Neural crest cell (in vitro differentiated cells): ENCODE results near the gene NTN1. TPM values are rescaled to one million over a fixed set of nuclear protein-coding genes. Genes with fewer than 3 reads are reported as not detected.

Source experiments
- DNase-seq: peaks from one replicate; pipeline ENCODE4 v3.0.0; 2021; ENCODE audit warnings: low read depth, mixed read lengths, low spot score
- H3K27ac Mint-ChIP-seq: one replicate; pipeline ENCODE4 v1.8.0; 2021; ENCODE audit warnings: mild to moderate bottlenecking, mixed read lengths; ENCODE audit not compliant: unreplicated experiment
- H3K27me3 Mint-ChIP-seq: 2 replicates; pipeline ENCODE4 v1.8.0; 2021; ENCODE audit warnings: low read depth, mild to moderate bottlenecking, mixed read lengths
- H3K36me3 Mint-ChIP-seq: 2 replicates; pipeline ENCODE4 v1.8.0; 2021; ENCODE audit warnings: low read depth, mild to moderate bottlenecking, mixed read lengths
- H3K4me1 Mint-ChIP-seq: 2 replicates; pipeline ENCODE4 v1.8.0; 2021; ENCODE audit warnings: mixed read lengths
- H3K4me3 Mint-ChIP-seq: one replicate; pipeline ENCODE4 v1.8.0; 2021; ENCODE audit warnings: mild to moderate bottlenecking, mixed read lengths
- H3K9me3 Mint-ChIP-seq: 2 replicates; pipeline ENCODE4 v1.8.0; 2021; ENCODE audit warnings: mixed read lengths
- total RNA-seq: library from RNA; stranded (reverse); gene quantifications from 2 replicates; pipeline ENCODE4 v1.2.1, GENCODE V29; 2021
- TF ChIP-seq, protein P1 (sequence below): fragments of 200-600 bp; sonication (generic); conservative IDR thresholded peaks from 2 replicates; pipeline ENCODE4 v1.5.0; 2021; ENCODE audit warnings: antibody characterized with exemption, mild to moderate bottlenecking

NTN1 gene
- total RNA-seq, 1 donor from 2014 or later = 10.1 TPM

- Mint-ChIP-seq H3K4me3 (no peak overlapping the region), H3K27ac (no peak overlapping the region), H3K27me3 (no peaks in the 10 kb centered on the region), H3K36me3 (peaks cover 5% of the 10 kb centered on the region), H3K9me3 (no peaks in the 10 kb centered on the region), H3K4me1 (peaks cover 5% of the 10 kb centered on the region)
- no peak for DNase-seq
- TF ChIP-seq, protein P1, sequence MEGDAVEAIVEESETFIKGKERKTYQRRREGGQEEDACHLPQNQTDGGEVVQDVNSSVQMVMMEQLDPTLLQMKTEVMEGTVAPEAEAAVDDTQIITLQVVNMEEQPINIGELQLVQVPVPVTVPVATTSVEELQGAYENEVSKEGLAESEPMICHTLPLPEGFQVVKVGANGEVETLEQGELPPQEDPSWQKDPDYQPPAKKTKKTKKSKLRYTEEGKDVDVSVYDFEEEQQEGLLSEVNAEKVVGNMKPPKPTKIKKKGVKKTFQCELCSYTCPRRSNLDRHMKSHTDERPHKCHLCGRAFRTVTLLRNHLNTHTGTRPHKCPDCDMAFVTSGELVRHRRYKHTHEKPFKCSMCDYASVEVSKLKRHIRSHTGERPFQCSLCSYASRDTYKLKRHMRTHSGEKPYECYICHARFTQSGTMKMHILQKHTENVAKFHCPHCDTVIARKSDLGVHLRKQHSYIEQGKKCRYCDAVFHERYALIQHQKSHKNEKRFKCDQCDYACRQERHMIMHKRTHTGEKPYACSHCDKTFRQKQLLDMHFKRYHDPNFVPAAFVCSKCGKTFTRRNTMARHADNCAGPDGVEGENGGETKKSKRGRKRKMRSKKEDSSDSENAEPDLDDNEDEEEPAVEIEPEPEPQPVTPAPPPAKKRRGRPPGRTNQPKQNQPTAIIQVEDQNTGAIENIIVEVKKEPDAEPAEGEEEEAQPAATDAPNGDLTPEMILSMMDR = no peak
These were observed 43.1 kb downstream of the NTN1 start for GRCh38 chr17:9064311-9064834.

- TF ChIP-seq, protein P1 = no peak
- Mint-ChIP-seq H3K36me3 (no peaks in the 10 kb centered on the region), H3K4me1 (no peaks in the 10 kb centered on the region), H3K9me3 (no peaks in the 10 kb centered on the region), H3K27me3 (no peaks in the 10 kb centered on the region), H3K4me3 (no peak overlapping the region), H3K27ac (no peak overlapping the region)
- no peak for DNase-seq
These were observed 49.7 kb downstream of the NTN1 start for GRCh38 chr17:9071016-9071415.

- TF ChIP-seq, protein P1 = no peak
- H3K4me1 Mint-ChIP-seq = no peaks in the 10 kb centered on the region
- no peak overlapping the region for H3K27ac Mint-ChIP-seq
- H3K36me3 Mint-ChIP-seq = no peaks in the 10 kb centered on the region
- DNase-seq = no peak
- no peak overlapping the region for H3K4me3 Mint-ChIP-seq
- no peaks in the 10 kb centered on the region for H3K9me3 Mint-ChIP-seq
- H3K27me3 Mint-ChIP-seq = no peaks in the 10 kb centered on the region
These were observed 50.6 kb downstream of the NTN1 start for GRCh38 chr17:9071811-9072498.

DNA sequence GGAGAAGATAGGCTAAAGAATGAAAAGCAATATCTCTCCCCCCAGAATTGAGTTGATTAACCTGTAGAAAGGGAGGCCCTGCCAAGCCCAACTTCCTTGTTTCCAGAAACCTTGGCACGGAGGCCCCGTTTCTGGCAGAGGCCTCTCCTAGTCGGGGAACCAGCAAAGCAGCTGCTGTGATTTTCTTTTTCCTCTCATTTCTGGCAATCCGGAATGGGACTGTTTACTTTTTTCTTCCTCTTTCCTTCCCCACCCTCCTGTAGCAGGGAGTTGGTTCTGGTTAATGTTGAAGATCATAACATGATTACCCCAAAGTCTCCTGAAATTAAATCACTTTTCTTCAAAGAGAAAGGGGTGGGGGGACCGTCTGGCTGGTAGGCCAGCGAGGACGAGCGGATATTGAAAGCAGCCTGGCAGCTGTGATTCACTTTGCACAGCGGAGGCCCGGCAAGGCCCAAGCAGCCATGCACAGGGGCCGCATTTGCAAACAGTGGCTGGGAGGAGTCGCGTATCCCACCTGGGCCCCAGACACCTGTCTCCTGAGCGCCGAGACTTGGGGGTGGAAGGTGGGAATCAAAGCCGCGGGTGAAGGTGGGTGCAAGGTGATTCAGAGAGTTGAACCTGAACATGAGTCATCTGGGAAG, 51.5 kb downstream of the NTN1 start:
- no peaks in the 10 kb centered on the region for H3K4me1 Mint-ChIP-seq
- DNase-seq = no peak
- no peak overlapping the region for H3K4me3 Mint-ChIP-seq
- TF ChIP-seq, protein P1 = no peak
- H3K36me3 Mint-ChIP-seq = no peaks in the 10 kb centered on the region
- no peaks in the 10 kb centered on the region for H3K9me3 Mint-ChIP-seq
- no peaks in the 10 kb centered on the region for H3K27me3 Mint-ChIP-seq
- H3K27ac Mint-ChIP-seq = no peak overlapping the region

DNA sequence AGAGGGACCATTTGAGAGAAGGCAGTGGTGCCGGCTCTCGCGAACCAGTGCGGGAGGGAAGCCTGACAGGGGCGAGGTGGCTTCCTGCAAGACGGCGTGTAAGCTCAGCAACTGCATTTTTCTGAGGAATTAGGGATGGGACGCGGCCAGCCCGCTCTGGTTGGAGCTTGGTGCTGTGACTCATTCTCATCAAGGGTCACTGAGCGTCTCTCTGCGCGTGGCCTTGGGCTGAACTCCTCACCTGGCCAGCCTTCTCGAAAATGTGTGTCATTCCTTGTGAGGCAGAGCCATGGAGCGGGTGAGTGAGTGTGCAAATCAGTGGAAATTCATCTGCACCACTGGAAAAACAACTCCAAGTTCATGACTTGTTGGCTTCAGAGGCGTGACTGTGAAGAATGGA, 52.8 kb downstream of the NTN1 start:
- Mint-ChIP-seq H3K36me3 (no peaks in the 10 kb centered on the region), H3K27me3 (no peaks in the 10 kb centered on the region), H3K27ac (no peak overlapping the region), H3K4me1 (no peaks in the 10 kb centered on the region), H3K9me3 (no peaks in the 10 kb centered on the region), H3K4me3 (no peak overlapping the region)
- TF ChIP-seq, protein P1 = no peak
- DNase-seq = no peak
